ENCODE data around the gene CTPS1. TPM values are rescaled to one million over a fixed set of nuclear protein-coding genes. Genes with fewer than 3 reads are reported as not detected.

CTPS1 gene
- total RNA-seq, 1 experiment from 2014 or later: 166 TPM

GRCh38 chr1:40931601-40932000 is 47.9 kb upstream of the CTPS1 start:
- Histone ChIP-seq H3K36me3 (ENCODE audit: control insufficient read depth, insufficient read depth, low read length) (no peaks in the 10 kb centered on the region), H3K4me1 (ENCODE audit: control insufficient read depth, insufficient read depth, low read length) (peaks cover 11% of the 10 kb centered on the region), H3K9me3 (ENCODE audit: control insufficient read depth, insufficient read depth, low read depth, low read length) (no peaks in the 10 kb centered on the region), H3K27ac (ENCODE audit: low read length) (no peak overlapping the region; the same call in 1 of the 2 replicates), H3K4me3 (ENCODE audit: low read depth in 2 of 2, low read length in 2 of 2) (no peak overlapping the region), H3K27me3 (ENCODE audit: control insufficient read depth, insufficient read depth, low read length) (no peaks in the 10 kb centered on the region)
- POLR2A ChIA-PET: no interaction called here
- intact Hi-C loops (cut with micrococcal nuclease; ENCODE audit: unreplicated experiment) (no loop called here), in situ Hi-C loops (cut with HindIII; ENCODE audit: low pct_unique_long_range_greater_than_20kb, low sequenced_read_pairs) (no loop called here)
- no peak for DNase-seq (ENCODE audit: low read depth, low spot score)
- no peak for TF ChIP-seq REST (IDR thresholded peaks at IDR 0.05; ENCODE audit: insufficient read depth in 1 of 2, low read depth in 2 of 2, low read length in 1 of 2)
- TF ChIP-seq SIN3A (IDR thresholded peaks at IDR 0.05; ENCODE audit: borderline replicate concordance, insufficient read depth, low read depth, low read length): no peak
- TF ChIP-seq TCF7L2 (IDR thresholded peaks at IDR 0.05; ENCODE audit: low read depth, low read length): no peak
- no peak for TF ChIP-seq CTCF (IDR thresholded peaks at IDR 0.05)
- TF ChIP-seq POLR2AphosphoS5 (IDR thresholded peaks at IDR 0.05; ENCODE audit: low read depth, low read length): no peak
- CTCF ChIA-PET: no interaction called here
- no TSS peak for BruUV-seq (replicated peaks)
- no peak for ATAC-seq

GRCh38 chr1:40932006-40932405 is 47.5 kb upstream of the CTPS1 start:
- no peaks in the 10 kb centered on the region for H3K27me3 ChIP-seq (ENCODE audit: control insufficient read depth, insufficient read depth, low read length)
- H3K36me3 ChIP-seq (ENCODE audit: control insufficient read depth, insufficient read depth, low read length): no peaks in the 10 kb centered on the region
- in situ Hi-C loops (cut with HindIII; ENCODE audit: low pct_unique_long_range_greater_than_20kb, low sequenced_read_pairs): no loop called here
- no peak overlapping the region for H3K4me3 ChIP-seq (ENCODE audit: low read depth in 2 of 2, low read length in 2 of 2)
- CTCF ChIA-PET: no interaction called here
- no peaks in the 10 kb centered on the region for H3K9me3 ChIP-seq (ENCODE audit: control insufficient read depth, insufficient read depth, low read depth, low read length)
- no TSS peak for BruUV-seq (replicated peaks)
- H3K27ac ChIP-seq (ENCODE audit: low read length): peak overlapping the region; percentile 48
- POLR2A ChIA-PET: no interaction called here
- no peak for ATAC-seq
- TF ChIP-seq CTCF (IDR thresholded peaks at IDR 0.05): no peak
- no peak for TF ChIP-seq SIN3A (IDR thresholded peaks at IDR 0.05; ENCODE audit: borderline replicate concordance, insufficient read depth, low read depth, low read length)
- intact Hi-C loops (cut with micrococcal nuclease; ENCODE audit: unreplicated experiment): no loop called here
- H3K4me1 ChIP-seq (ENCODE audit: control insufficient read depth, insufficient read depth, low read length): peaks cover 7% of the 10 kb centered on the region
- no peak for DNase-seq (ENCODE audit: low read depth, low spot score)

All from Panc1 (cell line).